CD14-positive monocyte (primary cell): ENCODE data around the gene SRSF7. TPM values are rescaled to one million over a fixed set of nuclear protein-coding genes. Genes with fewer than 3 reads are reported as not detected.

ENCODE experiments used
- DNase-seq, 3 donors: peaks; one replicate each; pipeline ENCODE4 v3.0.0-alpha.2; 2011 to 2022
- H2AFZ ChIP-seq: 2 replicates; pipeline ENCODE4 v1.6.0; 2012; ENCODE audit warnings: mild to moderate bottlenecking, low read depth, low read length, inconsistent platforms; ENCODE audit not compliant: insufficient read depth, poor library complexity, severe bottlenecking
- H3K27ac ChIP-seq, 2 donors: 1 replicate in 1 of 2; 2 replicates in 1 of 2; pipeline ENCODE4 v1.5.1; 2012 to 2013; ENCODE audit warnings: low read length in 2 of 2, control low read depth in 1 of 2, inconsistent platforms in 1 of 2, low read depth in 1 of 2, mild to moderate bottlenecking in 1 of 2
- H3K27me3 ChIP-seq, 2 donors: one replicate each; pipeline versions ENCODE4 v1.6.0 to v1.6.1; 2011 to 2013; ENCODE audit warnings: low read length in 2 of 2; ENCODE audit not compliant: control insufficient read depth in 2 of 2, insufficient read depth in 2 of 2
- H3K36me3 ChIP-seq, 2 donors: replicated peaks in 1 of 2; 1 replicate in 1 of 2; 2 replicates in 1 of 2; pipeline versions ENCODE4 v1.5.1 to v1.6.1; 2012 to 2013; ENCODE audit warnings: low read length in 2 of 2, control low read depth in 1 of 2, inconsistent platforms in 1 of 2, mild to moderate bottlenecking in 1 of 2; ENCODE audit not compliant: insufficient read depth in 2 of 2, control insufficient read depth in 1 of 2
- H3K4me1 ChIP-seq, 2 donors: 1 replicate in 1 of 2; 2 replicates in 1 of 2; pipeline versions ENCODE4 v1.5.1 to v1.6.1; 2012 to 2013; ENCODE audit warnings: low read length in 2 of 2, control low read depth in 1 of 2, inconsistent platforms in 1 of 2, mild to moderate bottlenecking in 1 of 2, moderate library complexity in 1 of 2; ENCODE audit not compliant: insufficient read depth in 2 of 2, control insufficient read depth in 1 of 2
- H3K4me2 ChIP-seq: replicated peaks from 2 replicates; pipeline ENCODE3; 2012; ENCODE audit warnings: low read length, moderate library complexity, mild to moderate bottlenecking; ENCODE audit not compliant: poor library complexity, severe bottlenecking; ENCODE audit errors: extremely low read depth
- H3K4me3 ChIP-seq, 3 experiments: fragments of 200-600 bp in 1 of 3; sonication (generic) in 1 of 3; replicated peaks in 1 of 3; 1 replicate in 2 of 3; 2 replicates in 1 of 3; pipeline ENCODE4 v1.5.1; 2011 to 2013; ENCODE audit warnings: low read length in 3 of 3, mild to moderate bottlenecking in 3 of 3, control low read depth in 2 of 3, low read depth in 2 of 3, inconsistent platforms in 1 of 3, moderate library complexity in 1 of 3
- H3K79me2 ChIP-seq: 2 replicates; pipeline ENCODE4 v1.6.0; 2012; ENCODE audit warnings: mild to moderate bottlenecking, control low read depth, inconsistent platforms, low read length, moderate library complexity; ENCODE audit not compliant: insufficient read depth
- H3K9ac ChIP-seq: 2 replicates; pipeline ENCODE4 v1.6.0; 2017; ENCODE audit warnings: low read length, mild to moderate bottlenecking; ENCODE audit not compliant: insufficient read depth, poor library complexity, severe bottlenecking
- H3K9me3 ChIP-seq, 2 donors: replicated peaks in 1 of 2; 1 replicate in 1 of 2; 2 replicates in 1 of 2; pipeline versions ENCODE4 v1.5.1 to v1.6.1; 2012 to 2013; ENCODE audit warnings: low read length in 2 of 2, control low read depth in 1 of 2; ENCODE audit not compliant: control insufficient read depth in 1 of 2, insufficient read depth in 1 of 2
- H4K20me1 ChIP-seq: 2 replicates; pipeline ENCODE4 v1.6.0; 2012; ENCODE audit warnings: mild to moderate bottlenecking, low read length, control low read depth, moderate library complexity; ENCODE audit not compliant: insufficient read depth
- H3K27ac Mint-ChIP-seq, 7 donors: one replicate each; pipeline ENCODE4 v1.8.0; 2020; ENCODE audit warnings: mild to moderate bottlenecking in 7 of 7, mixed read lengths in 7 of 7, moderate library complexity in 6 of 7, inconsistent platforms in 2 of 7
- H3K27me3 Mint-ChIP-seq, 3 donors: one replicate each; pipeline ENCODE4 v1.8.0; 2021 to 2022; ENCODE audit warnings: low read depth in 3 of 3, mild to moderate bottlenecking in 3 of 3, mixed read lengths in 3 of 3, moderate library complexity in 3 of 3, inconsistent platforms in 1 of 3
- H3K36me3 Mint-ChIP-seq, 2 donors: one replicate each; pipeline ENCODE4 v1.8.0; 2020; ENCODE audit warnings: mixed read lengths in 2 of 2, inconsistent platforms in 1 of 2, mild to moderate bottlenecking in 1 of 2
- H3K4me1 Mint-ChIP-seq: one replicate; pipeline ENCODE4 v1.8.0; 2020; ENCODE audit warnings: mild to moderate bottlenecking, mixed read lengths
- H3K4me3 Mint-ChIP-seq, 2 donors: one replicate each; pipeline ENCODE4 v1.8.0; 2020; ENCODE audit warnings: mild to moderate bottlenecking in 2 of 2, mixed read lengths in 2 of 2, moderate library complexity in 1 of 2
- H3K9me3 Mint-ChIP-seq, 7 donors: one replicate each; pipeline ENCODE4 v1.8.0; 2020 to 2022; ENCODE audit warnings: mixed read lengths in 7 of 7, mild to moderate bottlenecking in 6 of 7, moderate library complexity in 6 of 7, inconsistent platforms in 2 of 7
- CTCF ChIP-seq: fragments of 200-600 bp; IDR thresholded peaks from one replicate; pipeline ENCODE4 v1.8.0; 2022; ENCODE audit warnings: antibody characterized with exemption, mild to moderate bottlenecking
- WGBS: methylation state at CpG from one replicate; pipeline ENCODE4 v1.1.5; 2013; ENCODE audit warnings: missing lambda C conversion rate; ENCODE audit not compliant: insufficient coverage; 5-methylcytosine and 5-hydroxymethylcytosine counted together
- intact Hi-C, 2 donors: fragments of 100-400 bp; cut with micrococcal nuclease; formaldehyde crosslinking; loops; one replicate each; pipeline versions ENCODE4 v1.15.0 to v1.15.1; 2023
- polyA plus RNA-seq, 3 donors: library from polyadenylated mRNA; depleted of rRNA in 1 of 3; unstranded in 2 of 3; stranded (reverse) in 1 of 3; fragments of 300-500 nt in 2 of 3; fragments of >200 nt in 1 of 3; fragmentation: Illumina TruSeq in 2 of 3; gene quantifications; 1 replicate in 2 of 3; 2 replicates in 1 of 3; pipeline ENCODE4 v1.2.3, GENCODE V29; 2012 to 2021

The SRSF7 gene
- polyA plus RNA-seq, 3 donors: 226 to 299 (median 246) TPM

GRCh38 chr2:38698467-38699003 is 52.6 kb downstream of the SRSF7 start:
- peaks cover 10% of the 10 kb centered on the region for H3K4me1 Mint-ChIP-seq
- H3K4me3 Mint-ChIP-seq: no peak overlapping the region
- H3K9me3 Mint-ChIP-seq: no peaks in the 10 kb centered on the region
- intact Hi-C loops: no loop called here
- peaks cover 0 to 1% (median 0%) of the 10 kb centered on the region in 3 donors for H3K27me3 Mint-ChIP-seq
- Histone ChIP-seq H3K4me3 (no peak overlapping the region), H3K79me2 (no peaks in the 10 kb centered on the region), H3K4me1 (peaks cover 7 to 8% of the 10 kb centered on the region in 2 donors), H2AFZ (no peak overlapping the region), H3K36me3 (no peaks in the 10 kb centered on the region), H3K27ac (no peak overlapping the region), H3K27me3 (no peaks in the 10 kb centered on the region), H3K9ac (no peak overlapping the region), H3K4me2 (no peak overlapping the region), H3K9me3 (no peaks in the 10 kb centered on the region), H4K20me1 (no peaks in the 10 kb centered on the region)
- no peak for DNase-seq
- no peak for TF ChIP-seq CTCF
- peaks cover 17 to 26% of the 10 kb centered on the region in 2 donors for H3K36me3 Mint-ChIP-seq
- no peak overlapping the region for H3K27ac Mint-ChIP-seq
- no CpG with 5 or more reads among the region's 5 CpGs for WGBS

- Histone ChIP-seq H3K27me3 (no peaks in the 10 kb centered on the region), H4K20me1 (no peaks in the 10 kb centered on the region), H3K4me3 (no peak overlapping the region), H2AFZ (no peak overlapping the region), H3K36me3 (peaks cover 0 to 7% of the 10 kb centered on the region in 2 donors), H3K4me2 (no peak overlapping the region), H3K79me2 (no peaks in the 10 kb centered on the region), H3K9me3 (no peaks in the 10 kb centered on the region), H3K9ac (no peak overlapping the region), H3K4me1 (peaks cover 7 to 8% of the 10 kb centered on the region in 2 donors), H3K27ac (no peak overlapping the region)
- 100% methylated on average over 3 of the region's 8 CpGs for WGBS
- Mint-ChIP-seq H3K4me1 (peaks cover 15% of the 10 kb centered on the region), H3K27me3 (peaks cover 0 to 1% (median 0%) of the 10 kb centered on the region in 3 donors), H3K27ac (no peak overlapping the region), H3K9me3 (no peaks in the 10 kb centered on the region), H3K36me3 (peaks cover 27 to 35% of the 10 kb centered on the region in 2 donors), H3K4me3 (no peak overlapping the region)
- TF ChIP-seq CTCF: no peak
- intact Hi-C loops: no loop called here
- no peak for DNase-seq
Measured at GRCh38 chr2:38697116-38697840, 53.9 kb downstream of the SRSF7 start.

Other genes starting within 250 kb of the SRSF7 start
- gene HNRNPLL, start 148.4 kb downstream of the SRSF7 start, polyA plus RNA-seq: 10 to 100 TPM; 12.4 to 16.8 (median 13.8) TPM
- 1 to 10 TPM; 3.0 to 3.6 (median 3.1) TPM for gene GALM, start 85.2 kb downstream of the SRSF7 start, polyA plus RNA-seq
- 10 to 100 TPM in 1 of 3 donors, 1 to 10 TPM in 2; 2.0 to 13.4 (median 8.9) TPM for gene GEMIN6, start 26.8 kb upstream of the SRSF7 start, polyA plus RNA-seq
- 10 to 100 TPM in 2 of 3 donors, 1 to 10 TPM in 1; 7.7 to 13.4 (median 12.9) TPM for gene DHX57, start 124.6 kb upstream of the SRSF7 start, polyA plus RNA-seq
- gene MORN2, start 124.6 kb upstream of the SRSF7 start, polyA plus RNA-seq: 10 to 100 TPM in 2 of 3 donors, 1 to 10 TPM in 1; 5.8 to 25.8 (median 24.0) TPM
- gene ARHGEF33, start 138.5 kb upstream of the SRSF7 start, polyA plus RNA-seq: under 1 TPM in 1 of 3 donors, not detected in 2; 0.33 TPM